HepG2 (cell line): ENCODE results near the gene ZFHX3. TPM values are rescaled to one million over a fixed set of nuclear protein-coding genes. Genes with fewer than 3 reads are reported as not detected.

ENCODE experiments used
- ATAC-seq: fragments of 200-7000 bp; cut with Tn5 transposase; 3 replicates; pipeline ENCODE4 v1.9.1; 2020; ENCODE audit warnings: mild to moderate bottlenecking, moderate library complexity
- BruUV-seq: library from RNA; stranded (reverse); fragments of 400-500 nt; replicated peaks from 2 replicates; lab custom pipeline; 2021; lab: Mats Ljungman, UMichigan
- CTCF ChIA-PET: fragments of 300-600 bp; formaldehyde crosslinking; extraction: SDS; loops from one replicate; lab custom pipeline; 2021; ENCODE audit warnings: low total read pairs, inconsistent platforms, low intra/inter-chr PET ratio; lab: Yijun Ruan, JAX
- POLR2A ChIA-PET: fragments of 350-600 bp; sonication (Branson Sonifier 250); formaldehyde crosslinking; loops from one replicate; lab custom pipeline; 2020; ENCODE audit warnings: antibody characterized with exemption, inconsistent platforms; lab: Yijun Ruan, JAX
- DNase-seq: peaks from one replicate; pipeline ENCODE4 v3.0.0-alpha.2; 2015; ENCODE audit warnings: low spot score
- FAIRE-seq: peaks from 3 replicates; lab custom pipeline; 2011; peaks lifted over from hg19 to GRCh38; lab: Jason Lieb, UNC
- H2AFZ ChIP-seq: one replicate; pipeline ENCODE4 v1.6.1; 2011; ENCODE audit warnings: low read length, inconsistent platforms
- H3K27ac ChIP-seq: fragments of 300-600 bp; 3 replicates; pipeline ENCODE4 v1.8.0; 2011; ENCODE audit warnings: mixed run types, mild to moderate bottlenecking, mixed read lengths, low read length, inconsistent platforms; ENCODE audit not compliant: insufficient read depth; ENCODE audit errors: extremely low read length
- H3K27me3 ChIP-seq, 2 experiments: fragments of 200-600 bp in 1 of 2; 2 replicates in 1 of 2; 3 replicates in 1 of 2; pipeline versions ENCODE4 v1.6.0 to v1.8.0; 2011; ENCODE audit warnings: low read length in 2 of 2, mild to moderate bottlenecking in 2 of 2, moderate library complexity in 2 of 2, inconsistent platforms in 1 of 2; ENCODE audit not compliant: insufficient read depth in 2 of 2, control insufficient read depth in 1 of 2
- H3K36me3 ChIP-seq, 2 experiments: fragments of 200-600 bp in 1 of 2; replicated peaks in 1 of 2; 2 replicates in 1 of 2; 3 replicates in 1 of 2; pipeline versions ENCODE4 v1.5.1 to v1.8.0; 2011; ENCODE audit warnings: low read length in 2 of 2, inconsistent platforms in 1 of 2; ENCODE audit not compliant: insufficient read depth in 2 of 2, control insufficient read depth in 1 of 2
- H3K4me1 ChIP-seq: 2 replicates; pipeline ENCODE4 v1.5.1; 2012; ENCODE audit warnings: low read length, inconsistent platforms; ENCODE audit not compliant: insufficient read depth
- H3K4me2 ChIP-seq: 2 replicates; pipeline ENCODE4 v1.6.0; 2011; ENCODE audit warnings: low read depth, low read length, inconsistent platforms
- H3K4me3 ChIP-seq, 3 experiments: fragments of 200-600 bp in 1 of 3; sonication (generic), shearing (Covaris generic) in 1 of 3; replicated peaks in 1 of 3; 2 replicates each; pipeline ENCODE4 v1.5.1; 2011 to 2016; ENCODE audit warnings: low read length in 3 of 3, inconsistent platforms in 2 of 3, low read depth in 2 of 3, mild to moderate bottlenecking in 2 of 3, control low read depth in 1 of 3, mixed read lengths in 1 of 3; ENCODE audit not compliant: insufficient read depth in 1 of 3
- H3K79me2 ChIP-seq: one replicate; pipeline ENCODE4 v1.6.1; 2011; ENCODE audit warnings: low read length, inconsistent platforms; ENCODE audit not compliant: insufficient read depth
- H3K9ac ChIP-seq: 2 replicates; pipeline ENCODE4 v1.6.0; 2011; ENCODE audit warnings: mild to moderate bottlenecking, low read depth, low read length, inconsistent platforms; ENCODE audit not compliant: insufficient read depth
- H3K9me3 ChIP-seq: 2 replicates; pipeline ENCODE4 v1.5.1; 2012; ENCODE audit warnings: mild to moderate bottlenecking, low read length
- H4K20me1 ChIP-seq: 2 replicates; pipeline ENCODE4 v1.6.0; 2011; ENCODE audit warnings: inconsistent platforms, mild to moderate bottlenecking, low read length, moderate library complexity; ENCODE audit not compliant: insufficient read depth
- BATF2 ChIP-seq: sonication (generic); formaldehyde crosslinking; IDR thresholded peaks from 2 replicates; pipeline ENCODE4 v1.8.0; 2022; ENCODE audit warnings: mild to moderate bottlenecking, missing genetic modification reagents, moderate library complexity
- CENPX ChIP-seq: sonication (generic); formaldehyde crosslinking; IDR thresholded peaks from 2 replicates; pipeline ENCODE4 v1.9.0; 2021; ENCODE audit warnings: mild to moderate bottlenecking, missing genetic modification reagents, moderate library complexity
- ESRRA ChIP-seq: sonication (generic); formaldehyde crosslinking; IDR thresholded peaks from 2 replicates; pipeline ENCODE4 v1.5.1; 2020; ENCODE audit warnings: mild to moderate bottlenecking, low read depth, missing genetic modification reagents
- GATAD1 ChIP-seq: IDR thresholded peaks from 2 replicates; pipeline ENCODE4 v1.6.1; 2016; ENCODE audit warnings: missing genetic modification reagents, missing compliant biosample characterization
- ISL2 ChIP-seq: sonication (generic); formaldehyde crosslinking; IDR thresholded peaks from 2 replicates; pipeline ENCODE4 v1.5.0; 2020; ENCODE audit warnings: missing genetic modification reagents
- KDM6A ChIP-seq: IDR thresholded peaks from 2 replicates; pipeline ENCODE4 v1.6.1; 2016; ENCODE audit warnings: low read depth
- MAFF ChIP-seq: IDR thresholded peaks from 2 replicates; pipeline ENCODE4 v1.6.1; 2011; ENCODE audit warnings: low read depth, low read length, improper control_type of control experiment
- MAFK ChIP-seq, 2 experiments: IDR thresholded peaks in 1 of 2; conservative IDR thresholded peaks in 1 of 2; 2 replicates each; pipeline ENCODE4 v1.6.1; 2011; ENCODE audit warnings: improper control_type of control experiment in 2 of 2, low read length in 2 of 2
- ONECUT2 ChIP-seq: sonication (generic); formaldehyde crosslinking; IDR thresholded peaks from 2 replicates; pipeline ENCODE4 v1.4.0; 2020; ENCODE audit warnings: missing genetic modification reagents
- SPEN ChIP-seq: sonication (generic); formaldehyde crosslinking; IDR thresholded peaks from 2 replicates; pipeline ENCODE4 v1.5.1; 2020; ENCODE audit warnings: low read depth, mild to moderate bottlenecking, missing genetic modification reagents
- TOPORS ChIP-seq: sonication (generic); formaldehyde crosslinking; IDR thresholded peaks from 2 replicates; pipeline ENCODE4 v1.8.0; 2023; ENCODE audit warnings: mild to moderate bottlenecking, missing genetic modification reagents
- ZKSCAN5 ChIP-seq: sonication (generic); formaldehyde crosslinking; IDR thresholded peaks from 2 replicates; pipeline ENCODE4 v1.5.1; 2020; ENCODE audit warnings: mild to moderate bottlenecking, missing genetic modification reagents
- ZNF280D ChIP-seq: sonication (generic); formaldehyde crosslinking; IDR thresholded peaks from 2 replicates; pipeline ENCODE4 v1.5.1; 2020; ENCODE audit warnings: mild to moderate bottlenecking, missing genetic modification reagents
- WGBS: methylation state at CpG from one replicate; pipeline ENCODE4 v1.1.6; 2017; ENCODE audit warnings: low lambda C conversion rate; 5-methylcytosine and 5-hydroxymethylcytosine counted together
- in situ Hi-C: cut with HindIII; loops from 2 replicates; pipeline ENCODE4 v1.10.0; 2017; ENCODE audit warnings: low pct_unique_long_range_greater_than_20kb; ENCODE audit not compliant: extremely low pct_ligation_motif_present
- intact Hi-C: fragments of 100-400 bp; cut with micrococcal nuclease; formaldehyde crosslinking; loops from one replicate; pipeline ENCODE4 v1.10.0; 2022; ENCODE audit not compliant: unreplicated experiment
- polyA plus RNA-seq, 8 experiments: library from polyadenylated mRNA; depleted of rRNA in 3 of 8; stranded (reverse) in 7 of 8; unstranded in 1 of 8; fragments of >200 nt; fragmentation: Illumina TruSeq in 4 of 8; extraction: Trizol in 4 of 8; gene quantifications; 2 replicates each; pipeline versions ENCODE4 v1.2.1 to v1.2.3, GENCODE V29; 2011 to 2016; ENCODE audit warnings: low read depth in 4 of 8, missing spikeins in 1 of 8, mixed read lengths in 1 of 8; ENCODE audit not compliant: insufficient read depth in 1 of 8
- total RNA-seq, 5 experiments: library from RNA; depleted of rRNA; stranded (reverse); fragments of >200 nt; fragmentation: Illumina TruSeq; extraction: Trizol; gene quantifications; 2 replicates each; pipeline ENCODE4 v1.2.3, GENCODE V29; 2016; ENCODE audit warnings: low read depth in 1 of 5
- TF ChIP-seq, protein P1 (sequence below): sonication (generic); formaldehyde crosslinking; IDR thresholded peaks from 2 replicates; pipeline ENCODE4 v1.4.0; 2020; ENCODE audit warnings: missing genetic modification reagents, mild to moderate bottlenecking, borderline replicate concordance

ZFHX3 gene
- total and polyA plus RNA-seq, 2 of the 13 experiments (the other 11 are each of a cell fraction or from before 2014, with no cell fraction given): 5.0 to 6.0 TPM

DNA sequence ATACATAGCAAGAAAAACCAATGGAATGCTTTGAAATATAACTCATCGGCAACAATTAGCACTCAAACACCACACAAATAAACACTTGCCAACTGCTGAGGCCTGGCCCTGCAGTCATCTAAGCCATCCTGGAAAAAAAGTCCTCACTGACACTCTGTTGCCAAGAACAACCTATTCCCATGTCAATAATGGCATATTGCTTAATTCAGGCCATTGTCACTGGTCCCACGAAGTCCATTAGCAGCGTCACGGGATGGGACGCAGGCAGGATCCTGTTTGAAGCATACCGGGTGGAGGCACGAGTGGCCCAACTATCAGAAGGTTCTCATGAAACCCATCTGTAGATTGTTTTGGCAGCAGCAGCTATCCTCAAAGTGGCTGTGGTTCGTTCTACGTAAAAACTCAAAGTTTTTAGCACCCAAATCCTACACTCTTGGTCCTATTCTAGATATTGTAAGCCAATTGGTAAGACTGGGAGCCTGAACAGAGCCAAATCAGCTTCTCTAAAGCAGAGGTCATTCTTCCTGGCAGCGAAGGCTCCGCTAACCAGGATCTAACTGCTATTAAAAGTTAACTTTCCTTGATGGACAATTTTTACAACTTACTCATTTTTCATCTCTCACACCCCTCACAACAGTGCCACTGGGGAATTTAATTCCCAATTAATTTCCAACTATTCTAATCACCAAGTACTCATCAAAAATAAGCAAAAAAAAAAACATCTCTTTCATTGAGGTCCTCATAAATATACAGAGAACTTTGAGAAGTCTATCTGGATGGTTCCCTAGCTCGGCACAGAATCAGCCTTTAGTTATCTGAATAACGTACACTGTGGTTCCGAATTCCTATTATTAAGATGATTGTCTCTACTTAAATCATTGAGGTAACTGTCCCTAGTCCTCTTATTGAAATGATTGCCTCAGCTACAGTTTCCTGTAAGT is 91.5 kb downstream of the ZFHX3 start (continued):
- TF ChIP-seq, protein P1, sequence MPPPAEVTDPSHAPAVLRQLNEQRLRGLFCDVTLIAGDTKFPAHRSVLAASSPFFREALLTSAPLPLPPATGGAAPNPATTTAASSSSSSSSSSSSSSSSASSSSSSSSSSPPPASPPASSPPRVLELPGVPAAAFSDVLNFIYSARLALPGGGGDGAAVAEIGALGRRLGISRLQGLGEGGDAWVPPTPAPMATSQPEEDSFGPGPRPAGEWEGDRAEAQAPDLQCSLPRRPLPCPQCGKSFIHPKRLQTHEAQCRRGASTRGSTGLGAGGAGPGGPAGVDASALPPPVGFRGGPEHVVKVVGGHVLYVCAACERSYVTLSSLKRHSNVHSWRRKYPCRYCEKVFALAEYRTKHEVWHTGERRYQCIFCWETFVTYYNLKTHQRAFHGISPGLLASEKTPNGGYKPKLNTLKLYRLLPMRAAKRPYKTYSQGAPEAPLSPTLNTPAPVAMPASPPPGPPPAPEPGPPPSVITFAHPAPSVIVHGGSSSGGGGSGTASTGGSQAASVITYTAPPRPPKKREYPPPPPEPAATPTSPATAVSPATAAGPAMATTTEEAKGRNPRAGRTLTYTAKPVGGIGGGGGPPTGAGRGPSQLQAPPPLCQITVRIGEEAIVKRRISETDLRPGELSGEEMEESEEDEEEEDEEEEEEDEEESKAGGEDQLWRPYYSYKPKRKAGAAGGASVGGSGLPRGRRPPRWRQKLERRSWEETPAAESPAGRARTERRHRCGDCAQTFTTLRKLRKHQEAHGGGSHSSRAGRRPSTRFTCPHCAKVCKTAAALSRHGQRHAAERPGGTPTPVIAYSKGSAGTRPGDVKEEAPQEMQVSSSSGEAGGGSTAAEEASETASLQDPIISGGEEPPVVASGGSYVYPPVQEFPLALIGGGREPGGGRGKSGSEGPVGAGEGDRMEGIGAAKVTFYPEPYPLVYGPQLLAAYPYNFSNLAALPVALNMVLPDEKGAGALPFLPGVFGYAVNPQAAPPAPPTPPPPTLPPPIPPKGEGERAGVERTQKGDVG (CRISPR knock-in tag): no peak

- no peak for TF ChIP-seq ESRRA (CRISPR knock-in tag)
- TF ChIP-seq TOPORS (CRISPR knock-in tag): no peak
- no peak for TF ChIP-seq KDM6A (CRISPR knock-in tag)
- no peak for TF ChIP-seq MAFF
- TF ChIP-seq BATF2 (CRISPR knock-in tag): no peak
- TF ChIP-seq ISL2 (CRISPR knock-in tag): no peak
- no peak for TF ChIP-seq SPEN (CRISPR knock-in tag)
- TF ChIP-seq GATAD1 (CRISPR knock-in tag): no peak
- TF ChIP-seq ONECUT2 (CRISPR knock-in tag): no peak
- TF ChIP-seq CENPX (CRISPR knock-in tag): no peak
- TF ChIP-seq MAFK (conservative IDR thresholded peaks at IDR 0.05 in 1 of 2, IDR thresholded peaks at IDR 0.05 in 1 of 2; ENCODE audit: low read length in 2 of 2): no peak
- TF ChIP-seq ZNF280D: no peak
- TF ChIP-seq ZKSCAN5 (CRISPR knock-in tag): no peak
- Histone ChIP-seq H3K9me3 (no peaks in the 10 kb centered on the region), H3K79me2 (peaks cover 21% of the 10 kb centered on the region), H4K20me1 (peaks cover 6% of the 10 kb centered on the region; the same call in 1 of the 2 replicates), H2AFZ (no peak overlapping the region), H3K27ac (no peak overlapping the region), H3K4me3 (no peak overlapping the region), H3K4me1 (peaks cover 36% of the 10 kb centered on the region), H3K27me3 (no peaks in the 10 kb centered on the region), H3K4me2 (no peak overlapping the region), H3K36me3 (peaks cover 30 to 58% of the 10 kb centered on the region in 2 experiments), H3K9ac (no peak overlapping the region)
- ChIA-PET CTCF (no interaction called here), POLR2A (no interaction called here)
- in situ Hi-C loops: no loop called here
- ATAC-seq: no peak
- peak; percentile 75 for FAIRE-seq
- no peak for DNase-seq
- intact Hi-C loops: no loop called here
- no TSS peak for BruUV-seq
- WGBS: 91% methylated on average over 9 of the region's 9 CpGs
Measured at GRCh38 chr16:72952811-72953271, 95.1 kb downstream of the ZFHX3 start.
